GM21515 (cell line): ENCODE data around the gene TNFSF13B.

Experiments used
- ATAC-seq: cut with Tn5 transposase; IDR thresholded peaks from one replicate; pipeline ENCODE4 v1.9.1; 2021; ENCODE audit not compliant: unreplicated experiment

Gene TNFSF13B

DNA sequence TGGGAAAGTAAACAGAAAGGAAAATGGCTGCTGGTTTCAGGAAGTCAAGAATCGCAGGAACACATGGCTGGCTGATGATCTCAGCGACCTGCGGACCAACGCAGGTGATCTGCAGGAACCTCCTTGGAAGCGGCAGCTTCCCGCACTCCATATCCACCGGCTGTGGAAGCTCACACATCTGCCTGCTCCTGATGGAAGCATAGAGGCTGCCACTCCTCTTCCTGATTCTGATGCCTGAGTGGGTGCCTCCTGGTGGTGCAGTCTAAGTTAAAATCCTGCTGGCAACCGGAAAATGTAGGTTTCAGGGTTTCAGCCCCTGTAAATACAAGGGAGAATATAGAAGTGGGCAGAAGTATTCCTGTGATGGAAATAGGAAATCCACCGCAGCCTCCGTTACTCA, 75.5 kb downstream of the TNFSF13B start:
- ATAC-seq, result no peak

DNA sequence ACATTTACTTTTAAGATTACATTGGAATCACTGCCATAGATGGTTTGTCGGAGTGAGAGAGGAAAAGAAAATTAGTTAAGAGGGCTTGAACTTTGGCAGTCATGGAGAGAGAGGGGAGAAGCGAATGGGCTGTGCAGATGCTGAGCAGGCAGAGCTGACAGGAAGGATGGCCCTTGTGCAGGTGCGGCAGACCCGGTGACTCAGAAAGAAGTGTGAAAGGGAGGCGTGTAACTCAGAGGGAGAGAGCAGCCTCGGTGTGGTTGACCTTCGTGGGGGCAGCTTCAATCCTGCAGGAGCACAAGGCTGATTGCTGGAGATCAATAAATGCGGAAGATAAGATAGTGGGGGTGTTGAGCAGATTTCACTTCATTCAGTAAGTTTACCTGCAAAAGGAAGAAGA, 76.9 kb downstream of the TNFSF13B start:
- no peak for ATAC-seq

- ATAC-seq, result no peak
Observed at GRCh38 chr13:108349269-108349668, 79.8 kb downstream of the TNFSF13B start.

DNA sequence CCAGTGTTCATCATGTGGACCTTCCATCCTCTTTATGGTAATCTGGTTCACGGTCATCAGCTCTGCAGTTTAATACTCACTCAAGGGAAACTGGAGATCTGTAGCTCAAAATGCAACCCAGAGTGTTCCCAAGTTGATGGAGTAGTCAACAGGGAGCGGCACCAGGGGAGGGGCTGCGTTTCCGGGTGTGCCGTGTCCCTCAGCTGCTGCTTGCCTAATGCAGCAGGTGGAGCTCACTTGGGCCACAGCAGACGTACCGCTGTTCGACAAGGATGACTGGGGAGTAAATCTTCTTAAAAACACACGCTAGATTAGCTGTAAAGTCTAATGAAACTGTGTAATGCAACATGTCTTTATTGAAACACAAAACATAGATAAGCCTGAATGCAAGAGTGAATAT, 81.1 kb downstream of the TNFSF13B start:
- no peak for ATAC-seq

DNA sequence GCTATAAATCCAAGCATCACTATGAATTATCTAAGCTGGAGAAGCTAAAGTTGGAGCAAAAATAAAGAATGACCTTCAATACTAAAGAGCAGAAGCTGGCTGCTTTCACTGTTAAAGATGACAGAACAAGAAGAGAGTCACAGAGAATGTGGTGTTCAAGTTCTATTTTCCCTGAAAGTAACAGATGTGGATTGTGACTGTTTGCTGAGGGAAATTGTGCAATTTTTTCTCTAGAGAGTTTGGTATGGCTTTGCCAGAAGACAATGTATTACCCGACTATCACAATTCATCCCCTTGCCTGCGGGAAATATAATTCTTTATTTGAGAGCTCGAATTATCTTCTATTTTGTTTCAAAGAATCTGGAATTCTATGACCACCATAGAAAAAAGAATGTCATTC, 83.1 kb downstream of the TNFSF13B start:
- ATAC-seq, result no peak

GRCh38 chr13:108357228-108357627, 87.7 kb downstream of the TNFSF13B start:
- ATAC-seq, result no peak
